Fibroblast of lung (primary cell): ENCODE data around the gene INPP5A. TPM values are rescaled to one million over a fixed set of nuclear protein-coding genes. Genes with fewer than 3 reads are reported as not detected.

Experiments
- DNase-seq, 2 donors: peaks; one replicate each; pipeline versions ENCODE4 v3.0.0 to v3.0.0-alpha.2; 2010; ENCODE audit warnings: low read depth in 2 of 2
- H2AFZ ChIP-seq: 2 replicates; pipeline ENCODE4 v1.5.1; 2012; ENCODE audit warnings: low read length, control low read depth, inconsistent platforms
- H3K27ac ChIP-seq: 2 replicates; pipeline ENCODE4 v1.5.1; 2011; ENCODE audit warnings: low read length, control low read depth; ENCODE audit not compliant: insufficient read depth
- H3K27me3 ChIP-seq: 2 replicates; pipeline ENCODE4 v1.5.1; 2011; ENCODE audit warnings: mild to moderate bottlenecking, low read length; ENCODE audit not compliant: control insufficient read depth, insufficient read depth
- H3K36me3 ChIP-seq: 2 replicates; pipeline ENCODE4 v1.5.1; 2011; ENCODE audit warnings: low read length; ENCODE audit not compliant: control insufficient read depth, insufficient read depth
- H3K4me1 ChIP-seq: 2 replicates; pipeline ENCODE4 v1.5.1; 2011; ENCODE audit warnings: low read length; ENCODE audit not compliant: control insufficient read depth, insufficient read depth; ENCODE audit errors: extremely low read depth
- H3K4me2 ChIP-seq: 2 replicates; pipeline ENCODE4 v1.5.1; 2011; ENCODE audit warnings: low read length, control low read depth; ENCODE audit not compliant: insufficient read depth; ENCODE audit errors: extremely low read depth
- H3K4me3 ChIP-seq, 4 experiments: fragments of 200-600 bp in 1 of 4; sonication (generic) in 1 of 4; replicated peaks in 1 of 4; 2 replicates each; pipeline ENCODE4 v1.5.1; 2011 to 2016; ENCODE audit warnings: low read length in 4 of 4, low read depth in 3 of 4, mild to moderate bottlenecking in 3 of 4, control low read depth in 2 of 4, inconsistent platforms in 1 of 4, mixed read lengths in 1 of 4; ENCODE audit not compliant: insufficient read depth in 1 of 4; ENCODE audit errors: control extremely low read depth in 1 of 4
- H3K79me2 ChIP-seq: 2 replicates; pipeline ENCODE4 v1.5.1; 2012; ENCODE audit warnings: mild to moderate bottlenecking, low read length, inconsistent platforms; ENCODE audit not compliant: control insufficient read depth, insufficient read depth
- H3K9ac ChIP-seq: 2 replicates; pipeline ENCODE4 v1.5.1; 2011; ENCODE audit warnings: mild to moderate bottlenecking, low read length, control low read depth; ENCODE audit not compliant: insufficient read depth
- H3K9me3 ChIP-seq: 2 replicates; pipeline ENCODE4 v1.5.1; 2012; ENCODE audit warnings: low read depth, low read length; ENCODE audit not compliant: control insufficient read depth, insufficient read depth
- H4K20me1 ChIP-seq: 2 replicates; pipeline ENCODE4 v1.5.1; 2011; ENCODE audit warnings: low read length; ENCODE audit not compliant: control insufficient read depth, insufficient read depth; ENCODE audit errors: extremely low read depth
- CTCF ChIP-seq, 2 donors: IDR thresholded peaks in 1 of 2; conservative IDR thresholded peaks in 1 of 2; 1 replicate in 1 of 2; 2 replicates in 1 of 2; pipeline ENCODE4 v1.5.1; 2011 to 2012; ENCODE audit warnings: low read length in 2 of 2, control low read depth in 1 of 2, inconsistent platforms in 1 of 2, low read depth in 1 of 2, mild to moderate bottlenecking in 1 of 2
- EZH2 ChIP-seq: IDR thresholded peaks from 2 replicates; pipeline ENCODE4 v1.5.1; 2012; ENCODE audit warnings: low read length, control low read depth, mild to moderate bottlenecking; ENCODE audit errors: missing control alignments
- polyA plus RNA-seq, 2 donors: library from polyadenylated mRNA; depleted of rRNA in 1 of 2; stranded (reverse) in 1 of 2; unstranded in 1 of 2; fragments of >200 nt; gene quantifications; 2 replicates each; pipeline ENCODE4 v1.2.1, GENCODE V29; 2011 to 2012; ENCODE audit warnings: missing spikeins in 1 of 2
- total RNA-seq: library from RNA; depleted of rRNA; stranded (reverse); fragments of >200 nt; gene quantifications from 2 replicates; pipeline ENCODE4 v1.2.1, GENCODE V29; 2014

The INPP5A gene
- total and polyA plus RNA-seq, 2 donors (not counting 1 experiment from before 2014, with no cell fraction given): 24.6 to 39.9 TPM

GRCh38 chr10:132728321-132728720 lies 190.7 kb downstream of the INPP5A start:
- H3K4me1 ChIP-seq: no peaks in the 10 kb centered on the region
- H3K9me3 ChIP-seq: no peaks in the 10 kb centered on the region
- no peak for DNase-seq
- H3K27ac ChIP-seq: no peak overlapping the region
- H2AFZ ChIP-seq: no peak overlapping the region
- no peak overlapping the region for H3K9ac ChIP-seq
- H3K27me3 ChIP-seq: no peaks in the 10 kb centered on the region
- no peak overlapping the region for H3K4me3 ChIP-seq
- H4K20me1 ChIP-seq: no peaks in the 10 kb centered on the region
- H3K4me2 ChIP-seq: no peak overlapping the region
- no peaks in the 10 kb centered on the region for H3K36me3 ChIP-seq
- no peaks in the 10 kb centered on the region for H3K79me2 ChIP-seq
- no peak for TF ChIP-seq CTCF (conservative IDR thresholded peaks at IDR 0.05 in 1 of 2, IDR thresholded peaks at IDR 0.05 in 1 of 2; ENCODE audit: low read depth in 1 of 2, low read length in 2 of 2)
- no peak for TF ChIP-seq EZH2

DNA sequence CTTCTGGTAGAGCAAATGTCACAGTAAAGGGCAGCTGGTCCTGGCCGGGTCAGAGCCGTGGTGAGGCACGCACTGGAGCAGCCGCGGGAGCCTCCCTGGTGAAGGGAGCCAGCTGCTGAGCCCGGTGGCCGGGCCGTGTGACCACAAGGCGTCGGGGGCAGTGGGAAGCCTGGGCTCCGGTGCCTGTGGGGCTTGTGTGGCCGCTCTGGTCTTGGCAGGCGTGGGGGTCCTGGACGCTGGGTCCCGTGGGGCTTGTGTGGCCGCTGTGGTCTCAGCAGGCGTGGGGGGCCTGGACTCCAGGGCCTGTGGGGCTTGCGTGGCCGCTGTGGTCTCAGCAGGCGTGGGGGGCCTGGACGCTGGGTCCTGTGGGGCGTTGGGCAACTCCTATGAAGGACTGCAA lies 191.2 kb downstream of the INPP5A start:
- no peak overlapping the region for H3K4me3 ChIP-seq

DNA sequence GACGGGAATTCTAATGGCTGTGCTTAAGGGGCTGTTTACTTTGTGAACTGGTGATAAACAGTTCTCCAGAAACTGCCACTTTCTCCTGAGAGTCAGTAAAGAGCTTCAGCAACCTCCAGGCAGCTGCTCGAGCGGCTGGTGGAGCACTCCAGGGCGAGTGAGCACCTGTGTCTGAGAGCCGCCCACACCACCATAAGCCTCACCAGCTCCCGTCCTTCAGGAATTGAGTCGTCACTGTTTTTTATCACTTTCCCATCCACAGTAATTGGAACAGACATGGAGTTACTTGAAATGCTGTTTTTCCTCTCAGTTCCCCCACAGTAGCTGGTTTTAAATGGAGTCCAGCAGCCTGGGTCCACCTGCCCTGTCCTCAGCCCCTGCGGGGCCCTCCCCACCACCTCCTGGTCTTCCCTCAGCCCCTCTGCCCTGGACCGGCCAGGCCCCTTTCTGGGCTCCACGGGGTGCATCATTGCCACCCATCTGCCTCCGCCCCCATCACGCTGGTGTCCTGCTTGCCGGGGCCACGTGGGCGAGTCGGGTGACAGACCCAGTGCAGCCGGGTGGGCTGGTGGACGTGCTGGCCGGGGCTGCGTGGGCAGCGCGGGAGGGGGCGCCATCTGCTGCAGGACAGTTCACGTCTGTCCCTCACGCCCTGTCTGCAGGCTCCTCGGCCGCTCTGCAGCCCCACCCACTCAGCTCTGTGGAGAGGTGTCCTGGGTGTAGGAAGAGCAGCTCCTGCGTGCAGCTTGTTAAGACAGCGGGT lies 192.4 kb downstream of the INPP5A start:
- TF ChIP-seq CTCF (conservative IDR thresholded peaks at IDR 0.05 in 1 of 2, IDR thresholded peaks at IDR 0.05 in 1 of 2; ENCODE audit: low read depth in 1 of 2, low read length in 2 of 2): no peak
- TF ChIP-seq EZH2: no peak
- H2AFZ ChIP-seq: no peak overlapping the region
- H3K4me1 ChIP-seq: no peaks in the 10 kb centered on the region
- H3K79me2 ChIP-seq: no peaks in the 10 kb centered on the region
- no peak overlapping the region for H3K4me2 ChIP-seq
- H3K9ac ChIP-seq: no peak overlapping the region
- H3K9me3 ChIP-seq: no peaks in the 10 kb centered on the region
- no peaks in the 10 kb centered on the region for H3K27me3 ChIP-seq
- no peak overlapping the region for H3K4me3 ChIP-seq
- no peak for DNase-seq
- H3K36me3 ChIP-seq: no peaks in the 10 kb centered on the region
- no peak overlapping the region for H3K27ac ChIP-seq
- H4K20me1 ChIP-seq: no peaks in the 10 kb centered on the region

More for the DNA sequence above, 191.2 kb downstream of the INPP5A start:
- Histone ChIP-seq H3K36me3 (no peaks in the 10 kb centered on the region), H3K9ac (no peak overlapping the region), H4K20me1 (no peaks in the 10 kb centered on the region), H2AFZ (no peak overlapping the region), H3K9me3 (no peaks in the 10 kb centered on the region), H3K27me3 (no peaks in the 10 kb centered on the region), H3K4me2 (no peak overlapping the region), H3K27ac (no peak overlapping the region), H3K4me1 (no peaks in the 10 kb centered on the region), H3K79me2 (no peaks in the 10 kb centered on the region)
- DNase-seq: no peak
- TF ChIP-seq EZH2: no peak
- no peak for TF ChIP-seq CTCF (conservative IDR thresholded peaks at IDR 0.05 in 1 of 2, IDR thresholded peaks at IDR 0.05 in 1 of 2; ENCODE audit: low read depth in 1 of 2, low read length in 2 of 2)
